OCI-LY3 (cell line): Measurements from ENCODE around the gene SNX27.

Experiments used
- EZH2phosphoT487 ChIP-seq: fragments of 200-600 bp; shearing (Covaris generic); IDR thresholded peaks from 2 replicates; pipeline ENCODE4 v1.6.1; 2018; ENCODE audit warnings: antibody characterized with exemption, mixed run types, low read depth
- TF ChIP-seq, protein P1 (sequence below): fragments of 200-600, 300-600 bp; sonication (generic); IDR thresholded peaks from 2 replicates; pipeline ENCODE4 v1.5.1; 2014; ENCODE audit warnings: antibody characterized with exemption, low read length, low read depth

GRCh38 chr1:151644001-151644400, 32.2 kb downstream of the SNX27 start:
- TF ChIP-seq, protein P1, sequence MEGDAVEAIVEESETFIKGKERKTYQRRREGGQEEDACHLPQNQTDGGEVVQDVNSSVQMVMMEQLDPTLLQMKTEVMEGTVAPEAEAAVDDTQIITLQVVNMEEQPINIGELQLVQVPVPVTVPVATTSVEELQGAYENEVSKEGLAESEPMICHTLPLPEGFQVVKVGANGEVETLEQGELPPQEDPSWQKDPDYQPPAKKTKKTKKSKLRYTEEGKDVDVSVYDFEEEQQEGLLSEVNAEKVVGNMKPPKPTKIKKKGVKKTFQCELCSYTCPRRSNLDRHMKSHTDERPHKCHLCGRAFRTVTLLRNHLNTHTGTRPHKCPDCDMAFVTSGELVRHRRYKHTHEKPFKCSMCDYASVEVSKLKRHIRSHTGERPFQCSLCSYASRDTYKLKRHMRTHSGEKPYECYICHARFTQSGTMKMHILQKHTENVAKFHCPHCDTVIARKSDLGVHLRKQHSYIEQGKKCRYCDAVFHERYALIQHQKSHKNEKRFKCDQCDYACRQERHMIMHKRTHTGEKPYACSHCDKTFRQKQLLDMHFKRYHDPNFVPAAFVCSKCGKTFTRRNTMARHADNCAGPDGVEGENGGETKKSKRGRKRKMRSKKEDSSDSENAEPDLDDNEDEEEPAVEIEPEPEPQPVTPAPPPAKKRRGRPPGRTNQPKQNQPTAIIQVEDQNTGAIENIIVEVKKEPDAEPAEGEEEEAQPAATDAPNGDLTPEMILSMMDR = no peak
- no peak for TF ChIP-seq EZH2phosphoT487
